HG03039 (cell line): ENCODE data around the gene CGAS.
"Not testable (repeated sequence)": the region's sequence is repeated elsewhere in the genome, so short reads cannot be mapped to it uniquely, and the experiment has no call there.

ENCODE experiments used
- ATAC-seq: cut with Tn5 transposase; IDR thresholded peaks from one replicate; pipeline ENCODE4 v1.9.1; 2021; ENCODE audit warnings: mild to moderate bottlenecking, moderate library complexity; ENCODE audit not compliant: unreplicated experiment

CGAS gene

DNA sequence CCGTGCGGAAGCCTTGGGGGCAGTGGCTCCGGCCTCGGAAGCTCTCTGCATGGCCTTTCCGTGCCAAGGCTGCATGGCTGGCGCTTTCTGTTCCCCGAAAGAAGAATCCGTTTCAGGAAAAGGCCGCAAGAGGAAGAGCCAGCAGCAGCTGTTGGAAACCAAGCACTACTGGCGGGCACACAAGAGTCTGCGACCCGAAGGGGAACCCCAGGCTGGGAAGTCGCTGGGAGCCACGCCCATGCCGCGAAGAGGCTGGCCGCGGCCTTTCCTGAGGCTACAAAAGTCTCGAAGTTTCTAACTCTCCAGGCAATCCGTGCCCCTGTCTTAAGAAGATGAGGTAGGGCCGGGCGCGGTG lies at the start of gene CGAS:
CGAS (minus strand) TSS at position 191 of the 355 bp plus-strand sequence; CDS start at position 75, 116 bp downstream.
- peak; percentile 81 for ATAC-seq

DNA sequence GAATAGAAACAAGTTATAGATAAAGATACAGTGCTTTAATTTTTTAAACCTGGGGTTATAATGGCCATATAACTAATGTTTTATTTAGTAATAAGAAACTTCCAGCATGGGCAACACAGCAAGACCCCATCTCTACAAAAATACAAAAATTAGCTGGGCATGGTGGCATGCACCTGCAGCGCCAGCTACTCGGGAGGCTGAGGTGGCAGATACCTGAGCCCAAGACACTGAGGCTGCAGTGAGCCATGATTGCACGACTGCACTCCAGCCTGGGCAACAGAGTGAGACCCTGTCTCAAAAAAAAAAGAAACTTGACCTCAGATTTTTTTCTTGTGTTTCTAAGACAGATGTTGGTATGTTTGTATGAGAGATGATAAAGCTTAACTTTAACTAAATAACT lies 45.8 kb upstream of the CGAS start:
- no peak for ATAC-seq

DNA sequence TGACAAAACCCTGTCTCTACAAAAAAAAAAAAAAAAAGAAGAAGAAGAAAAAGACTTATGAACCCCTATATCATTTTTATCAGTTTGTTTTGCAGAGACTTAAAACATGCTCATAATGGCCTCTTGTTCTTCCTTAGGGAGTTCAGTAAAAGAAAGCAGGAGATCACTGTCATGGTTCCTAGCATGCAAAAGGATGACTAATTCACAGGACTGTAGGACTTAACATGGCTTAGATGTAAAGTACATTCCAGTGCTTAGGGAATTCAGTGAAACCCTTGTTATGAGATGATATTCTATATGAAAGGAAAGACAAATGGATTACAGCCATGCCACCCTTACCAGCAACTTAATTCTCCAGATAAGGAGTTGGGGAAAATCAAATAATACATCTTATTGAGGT lies 39.3 kb upstream of the CGAS start:
- ATAC-seq = no peak

DNA sequence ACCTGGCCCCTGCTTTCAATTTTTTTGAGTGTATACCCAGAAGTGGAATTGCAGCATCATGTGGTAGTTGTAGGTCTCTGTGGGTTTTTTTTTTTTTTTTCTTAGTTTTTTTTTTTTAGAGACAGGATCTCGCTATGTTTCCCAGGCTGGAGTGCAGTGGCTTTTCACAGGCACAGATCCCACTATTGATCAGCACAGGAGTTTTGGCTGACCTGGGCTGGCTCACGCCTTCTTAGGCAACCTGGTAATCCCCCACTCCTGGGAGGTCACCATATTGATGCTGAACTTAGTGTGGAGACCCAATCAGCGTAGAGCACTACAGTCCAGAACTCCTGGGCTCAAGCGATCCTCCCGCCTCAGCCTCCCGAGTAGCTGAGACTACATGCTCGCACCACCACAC lies 35.4 kb upstream of the CGAS start:
- no peak for ATAC-seq

DNA sequence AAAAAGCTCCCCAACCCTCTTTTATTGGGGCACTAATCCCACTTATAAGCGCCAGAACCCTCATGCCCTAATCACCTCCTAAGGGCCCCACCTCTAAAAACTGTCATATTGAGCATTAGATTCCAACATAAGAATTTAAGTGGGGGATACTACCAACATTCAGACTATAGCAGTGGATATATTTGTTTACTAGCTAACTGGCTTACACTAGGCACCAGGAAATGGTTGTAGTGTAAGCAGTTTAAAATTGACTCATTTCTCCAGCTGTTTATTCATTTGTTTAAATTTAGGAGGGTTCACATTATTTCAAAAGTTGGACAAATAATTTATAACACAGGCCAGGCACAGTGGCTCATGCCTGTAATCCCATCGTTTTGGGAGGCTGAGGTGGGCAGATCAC lies 32.3 kb upstream of the CGAS start:
- ATAC-seq = no peak

DNA sequence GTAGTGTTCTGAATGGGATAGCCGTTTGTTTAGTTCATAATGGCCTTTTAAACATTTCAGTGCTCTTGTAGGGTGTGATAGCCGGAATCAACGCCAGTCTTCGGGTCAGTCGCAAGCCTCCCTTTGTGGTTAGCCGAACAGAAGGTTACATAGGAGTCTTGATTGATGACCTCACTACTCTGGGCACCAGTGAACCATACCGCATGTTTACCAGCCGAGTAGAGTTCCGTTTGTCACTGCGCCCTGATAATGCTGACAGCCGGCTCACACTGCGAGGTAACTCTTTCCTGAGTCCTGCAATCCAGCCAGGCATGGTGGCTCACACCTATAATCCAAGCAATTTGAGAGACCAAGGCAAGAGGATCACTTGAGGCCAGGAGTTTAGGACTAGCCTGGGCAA lies 29.9 kb upstream of the CGAS start:
- no peak for ATAC-seq

DNA sequence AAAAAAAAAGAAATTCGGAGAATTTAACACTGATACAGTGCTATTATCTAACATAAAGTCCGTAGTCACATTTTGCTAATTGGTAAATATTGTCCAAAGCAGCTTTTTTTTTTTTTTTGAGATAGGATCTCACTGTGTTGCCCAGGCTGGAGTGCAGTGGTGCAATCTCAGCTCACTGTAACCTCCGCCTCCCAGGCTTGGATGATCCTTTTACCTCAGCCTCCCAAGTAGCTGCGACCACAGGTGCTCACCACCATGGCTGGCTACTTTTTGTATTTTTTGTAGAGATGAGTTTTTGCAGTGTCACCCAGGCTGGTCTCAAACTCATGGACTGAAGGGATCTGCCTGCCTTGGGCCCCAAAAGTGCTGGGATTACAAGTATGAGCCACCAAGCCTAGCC lies 25.3 kb upstream of the CGAS start:
- no peak for ATAC-seq

DNA sequence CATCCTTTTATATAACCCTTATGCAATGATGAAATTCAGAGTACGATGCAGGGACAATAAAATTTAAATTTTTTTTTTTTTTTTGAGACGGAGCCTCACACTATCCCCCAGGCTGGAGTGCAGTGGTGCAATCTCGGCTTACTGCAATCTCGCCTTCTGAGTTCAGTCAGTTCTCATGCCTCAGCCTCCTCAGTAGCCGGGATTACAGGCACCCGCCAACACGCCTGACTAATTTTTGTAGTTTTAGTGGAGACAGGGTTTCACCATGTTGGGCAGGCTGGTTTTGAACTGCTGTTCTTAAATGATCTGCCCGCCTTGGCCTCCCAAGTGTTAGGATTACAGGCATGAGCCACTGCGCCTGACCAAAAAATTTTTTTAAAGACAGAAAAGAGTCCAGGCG lies 24.6 kb upstream of the CGAS start:
- no peak for ATAC-seq

DNA sequence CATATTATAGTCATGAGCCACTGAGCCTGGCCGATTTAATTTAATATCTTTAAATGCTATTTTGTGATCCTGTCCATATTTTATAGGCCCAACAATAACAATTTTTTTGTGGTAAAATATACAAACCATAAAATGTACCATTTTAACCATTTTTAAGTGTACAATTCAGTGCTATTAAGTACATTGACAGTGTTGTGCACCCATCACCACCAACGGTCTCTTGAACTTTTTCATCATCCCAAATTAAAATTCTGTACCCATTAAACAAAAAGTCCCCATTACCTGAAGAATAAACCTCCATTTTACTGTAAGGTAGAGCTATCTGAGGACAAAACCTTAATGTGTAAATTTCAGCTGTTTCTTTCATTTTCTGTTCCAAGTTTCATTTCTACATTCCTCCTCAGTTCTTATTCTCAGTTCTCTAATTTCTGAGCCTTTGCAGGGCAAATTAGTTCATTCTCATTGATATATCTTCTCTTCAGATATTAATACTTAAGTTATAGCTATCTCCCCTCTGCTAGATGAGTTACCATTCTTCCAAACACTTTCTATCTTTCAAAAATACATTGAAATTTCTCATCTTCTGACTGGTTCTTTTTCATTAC lies 19.7 kb upstream of the CGAS start:
- peak; percentile 95 for ATAC-seq

DNA sequence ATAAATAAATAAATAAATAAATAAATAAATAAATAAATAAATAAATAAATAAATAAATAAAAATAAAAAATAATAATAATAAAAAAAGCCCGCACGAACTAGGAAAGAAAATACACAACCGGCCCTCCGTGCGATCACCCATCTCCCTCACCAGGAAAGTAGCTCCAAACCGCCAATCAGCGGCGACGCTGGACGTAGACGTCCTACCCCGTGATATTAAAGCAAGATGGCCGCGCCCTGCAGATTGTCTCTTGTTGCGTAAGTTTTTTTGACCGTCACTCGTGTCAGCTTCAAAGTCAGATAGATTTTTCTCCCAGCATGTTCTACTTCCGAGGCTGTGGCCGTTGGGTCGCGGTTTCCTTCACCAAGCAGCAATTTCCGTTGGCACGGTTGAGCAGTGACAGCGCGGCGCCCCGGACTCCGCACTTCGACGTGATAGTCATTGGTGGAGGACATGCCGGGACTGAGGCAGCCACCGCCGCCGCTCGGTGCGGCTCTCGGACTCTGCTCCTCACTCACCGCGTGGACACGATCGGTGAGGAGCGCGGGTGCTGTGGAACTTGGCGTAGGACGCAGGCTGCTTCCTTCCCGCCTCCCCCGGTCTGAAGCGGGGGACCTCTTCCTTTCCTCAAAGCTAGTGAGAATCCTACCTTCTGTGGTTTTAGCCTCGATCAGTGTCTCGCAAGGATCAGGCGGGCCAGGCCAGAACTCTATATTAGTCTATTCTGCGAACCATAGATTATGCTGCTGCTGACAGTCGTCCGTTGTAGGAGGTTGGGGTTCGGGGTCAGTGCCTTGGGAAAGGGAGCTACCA lies 9.6 kb upstream of the CGAS start, which contains the start of gene MTO1:
MTO1 (plus strand) TSS at position 201 of the 814 bp plus-strand sequence; CDS start at position 319, 118 bp downstream.
- peak; percentile 93 for ATAC-seq

DNA sequence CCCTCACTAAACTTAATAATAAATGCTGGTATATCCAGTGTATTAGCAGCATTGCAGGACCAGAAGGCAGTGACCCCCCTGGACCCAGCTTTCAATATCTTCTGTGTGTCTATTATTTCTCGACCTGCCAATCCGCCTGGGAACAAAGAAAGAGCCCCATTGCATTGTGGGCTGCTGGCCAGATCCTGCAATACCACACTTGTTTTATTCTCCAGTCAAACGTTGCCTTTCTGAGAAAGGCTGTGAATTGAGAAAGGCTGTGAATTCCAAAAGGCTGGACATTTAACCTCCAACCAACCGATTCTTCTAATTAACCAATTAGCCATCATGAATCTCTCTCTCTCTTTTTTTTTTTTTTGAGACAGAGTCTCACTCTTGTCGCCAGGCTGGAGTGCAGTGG lies 8.0 kb upstream of the CGAS start:
- ATAC-seq = no peak

DNA sequence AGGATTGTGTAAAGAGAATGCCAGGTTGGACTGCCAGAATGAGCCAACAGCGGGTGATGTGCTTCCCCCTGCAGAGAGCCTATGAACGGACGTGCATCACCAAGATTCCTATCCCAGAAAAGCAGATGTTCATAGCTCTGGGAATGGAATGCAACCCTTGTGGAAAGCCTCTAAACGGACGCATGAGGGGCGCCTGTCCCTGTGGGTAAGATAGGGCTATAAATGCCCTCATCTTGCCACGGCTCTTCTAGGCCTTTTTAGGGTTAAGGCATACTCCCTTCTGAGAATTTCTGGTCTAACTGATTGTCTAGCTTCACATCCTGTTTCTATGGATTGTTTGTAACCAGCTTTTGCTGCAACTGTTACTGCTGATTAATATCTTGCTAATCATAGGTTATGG lies 7.4 kb upstream of the CGAS start:
- not testable (repeated sequence) for ATAC-seq

DNA sequence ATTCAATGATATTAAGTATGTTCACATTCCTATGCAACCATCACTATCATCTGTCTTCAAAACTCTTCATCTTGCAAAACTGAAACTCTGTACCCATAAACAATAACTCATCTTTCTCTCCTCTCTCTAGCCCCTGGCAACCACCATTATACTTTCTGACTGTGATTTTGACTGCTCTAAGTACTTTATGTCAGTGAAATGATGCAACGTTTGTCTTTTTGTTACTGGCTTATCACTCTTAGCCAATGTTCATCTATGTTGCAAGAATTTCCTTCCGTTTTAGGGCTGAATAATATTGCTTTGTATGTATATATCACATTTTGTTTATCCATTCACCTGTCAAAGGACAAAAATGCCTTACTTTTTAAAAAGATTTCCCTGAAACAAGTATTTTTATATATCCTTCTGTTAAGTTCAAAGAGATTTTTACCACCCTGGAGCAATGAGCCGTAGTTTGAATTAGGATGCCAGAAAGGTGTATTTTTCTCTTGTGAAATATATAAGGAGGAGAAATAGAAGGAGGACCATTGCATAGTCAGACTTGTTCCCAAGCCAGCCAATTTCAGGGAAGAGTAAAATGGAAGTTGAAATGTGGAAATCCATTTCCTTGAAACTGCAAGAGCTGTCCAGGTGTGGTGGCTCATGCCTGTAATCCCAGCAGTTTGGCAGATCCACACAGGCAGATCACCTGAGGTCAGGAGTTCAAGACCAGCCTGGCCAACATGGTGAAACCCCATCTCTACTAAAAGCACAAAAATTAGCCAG lies 4.0 kb upstream of the CGAS start:
- ATAC-seq = no peak

DNA sequence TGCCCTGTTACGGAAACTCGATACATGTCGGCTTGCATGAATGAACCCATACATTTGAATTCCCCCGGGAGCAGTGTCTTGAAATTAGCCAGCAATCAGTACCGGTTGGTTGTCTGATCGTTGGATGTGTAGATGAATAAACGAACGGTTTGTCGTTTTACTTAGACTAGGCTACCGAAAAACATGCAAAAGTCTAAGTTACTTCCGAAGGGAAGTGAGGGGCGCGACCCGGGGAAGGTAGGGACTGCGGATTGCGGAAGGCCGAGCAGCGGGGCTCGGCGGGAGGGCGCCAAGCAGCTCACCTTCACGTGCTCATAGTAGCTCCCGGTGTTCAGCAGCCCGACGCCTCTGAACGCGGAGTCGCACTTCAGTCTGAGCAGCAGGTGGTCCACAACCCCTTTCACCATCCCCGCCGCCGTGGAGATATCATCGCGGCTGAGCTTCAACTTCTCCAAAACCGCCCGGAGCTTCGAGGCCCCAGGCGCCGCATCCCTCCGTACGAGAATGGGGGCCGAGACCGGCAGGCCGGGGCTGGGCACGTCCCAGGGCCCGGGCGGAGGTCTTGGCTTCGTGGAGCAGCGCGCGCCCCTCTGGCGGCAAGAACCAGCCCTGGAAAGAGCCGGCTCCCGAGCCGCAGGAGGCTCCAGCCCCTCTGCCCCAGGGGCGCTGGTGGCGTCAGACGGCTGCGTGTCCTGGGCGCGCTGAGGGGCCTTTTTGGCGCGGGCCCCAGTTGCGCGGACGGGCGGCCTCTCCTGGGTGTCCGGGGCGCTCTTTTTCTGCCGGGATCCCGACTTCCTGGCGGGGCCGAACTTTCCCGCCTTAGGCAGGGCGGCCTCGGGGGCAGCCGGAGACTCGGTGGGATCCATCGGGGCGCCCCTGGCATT lies 632 bp downstream of the CGAS start:
- peak; percentile 55 for ATAC-seq

DNA sequence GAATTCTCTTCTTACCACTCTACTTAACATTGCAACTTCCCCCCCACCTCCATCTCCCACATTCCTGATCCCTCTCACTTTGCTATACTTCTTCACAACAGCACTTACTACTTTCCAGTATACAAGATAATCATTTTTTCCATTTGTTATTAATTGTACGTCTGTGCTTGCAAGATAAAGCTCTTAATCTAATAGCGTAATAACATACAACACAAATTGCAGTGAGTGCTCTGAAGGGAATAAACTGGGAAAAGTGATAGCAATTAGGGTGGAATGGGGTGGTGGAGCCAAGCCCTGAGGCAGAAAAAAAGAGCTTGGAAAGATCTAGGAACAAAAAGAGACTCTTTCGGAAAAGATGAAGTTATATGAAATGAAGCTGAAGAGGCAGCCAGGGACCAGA lies 8.5 kb downstream of the CGAS start:
- ATAC-seq = no peak

DNA sequence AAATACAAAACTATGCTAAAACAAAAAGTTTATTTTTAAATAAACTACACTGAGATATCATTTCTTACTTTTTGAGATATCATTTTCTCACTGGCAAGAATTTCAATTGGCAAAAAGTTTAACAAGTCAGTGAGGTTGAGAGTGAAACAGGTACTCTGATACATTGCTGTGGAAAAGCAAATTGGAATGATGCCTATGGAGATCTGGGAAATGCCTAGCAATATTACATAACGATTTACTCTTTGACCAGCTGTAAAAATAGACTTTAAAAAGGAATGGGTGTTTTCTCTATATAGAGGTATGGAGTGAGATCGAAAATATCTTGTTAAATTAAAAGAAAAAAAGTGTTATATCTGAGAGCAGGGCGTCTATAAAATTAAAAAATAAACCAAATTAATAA lies 16.9 kb downstream of the CGAS start:
- no peak for ATAC-seq

DNA sequence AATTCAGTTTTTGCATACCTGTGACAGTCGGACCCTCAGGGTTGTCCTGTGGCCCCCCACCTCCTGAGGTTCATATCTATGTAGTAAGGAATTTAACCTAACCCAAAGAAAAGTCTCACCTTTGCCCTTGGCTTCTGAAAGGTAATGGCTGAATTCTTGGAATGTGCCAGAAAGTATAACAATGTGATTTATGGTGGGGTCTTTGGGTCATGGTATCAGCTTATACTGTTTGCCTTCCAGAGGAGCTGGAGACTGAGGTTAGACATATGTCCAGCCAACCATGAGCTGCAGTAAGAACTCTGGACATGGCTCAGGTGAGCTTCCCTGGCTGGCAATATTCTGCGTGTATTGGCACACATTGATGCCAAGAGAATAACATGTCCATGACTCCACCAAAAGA lies 30.6 kb downstream of the CGAS start:
- no peak for ATAC-seq

DNA sequence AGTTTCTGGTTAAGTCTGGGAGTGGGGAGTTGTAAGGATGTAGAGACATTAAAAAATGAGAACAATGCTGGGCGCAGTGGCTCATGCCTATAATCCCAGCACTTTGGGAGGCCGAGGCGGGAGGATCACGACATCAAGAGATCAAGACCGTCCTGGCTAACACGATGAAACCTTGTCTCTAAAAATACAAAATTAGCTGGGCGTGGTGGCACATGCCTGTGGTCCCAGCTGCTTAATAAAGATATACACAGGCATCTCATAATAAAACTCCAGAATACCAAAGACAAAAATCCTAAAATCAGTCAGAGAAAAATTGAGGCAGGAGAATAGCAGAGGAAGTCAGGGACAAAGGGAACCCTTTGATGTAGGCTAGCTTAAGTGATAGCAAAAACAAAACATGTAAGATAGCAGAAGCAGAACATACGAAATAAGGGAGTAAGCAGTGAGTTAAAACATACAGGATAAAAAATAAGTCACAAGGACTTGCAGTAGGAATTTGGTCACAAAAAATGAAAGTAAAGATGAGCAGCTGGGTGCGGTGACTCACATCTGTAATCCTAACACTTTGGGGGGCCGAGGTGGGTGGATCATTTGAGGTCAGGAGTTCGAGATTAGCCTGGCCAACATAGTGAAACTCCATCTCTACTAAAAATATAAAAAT lies 33.9 kb downstream of the CGAS start:
- ATAC-seq = no peak

DNA sequence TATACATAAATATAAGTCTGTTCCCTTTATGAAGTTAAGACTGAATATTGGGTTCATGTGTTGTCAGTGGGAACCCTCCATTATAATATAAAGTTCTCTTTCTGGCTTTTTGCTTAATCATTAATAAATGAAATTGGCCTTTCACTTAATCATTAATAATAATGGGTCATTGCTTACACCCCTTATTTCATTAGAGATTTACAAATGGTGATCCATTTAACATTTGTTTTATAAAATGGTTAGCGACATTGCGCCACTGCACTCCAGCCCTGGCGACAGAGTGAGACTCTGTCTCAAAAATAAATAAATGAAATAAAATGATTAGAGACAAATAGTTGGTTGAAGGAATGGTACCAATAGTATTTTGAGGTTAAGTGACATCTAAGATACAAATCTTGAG lies 39.0 kb downstream of the CGAS start:
- ATAC-seq = no peak

DNA sequence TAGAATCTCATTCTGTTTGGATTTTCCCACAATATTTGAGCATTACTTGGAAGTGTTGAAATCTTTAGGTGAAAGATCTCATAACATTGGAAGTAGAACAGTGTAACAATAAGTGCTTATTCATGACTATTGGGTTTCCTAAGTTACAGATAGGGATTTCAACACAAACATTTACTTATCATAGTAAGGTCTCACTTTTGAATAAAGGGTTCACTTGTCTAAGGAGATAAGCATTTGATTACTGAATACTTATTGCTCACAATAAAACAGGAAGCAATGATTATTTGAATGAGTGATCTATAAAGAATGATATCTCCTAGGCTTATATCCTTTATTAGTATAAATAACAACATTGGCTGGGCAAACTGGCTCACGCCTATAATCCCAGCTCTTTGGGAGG lies 42.7 kb downstream of the CGAS start:
- no peak for ATAC-seq
